Uterus (tissue), 4 donors: ENCODE data around the gene SEMA3D. TPM values are rescaled to one million over a fixed set of nuclear protein-coding genes. Genes with fewer than 3 reads are reported as not detected.

Source experiments
- DNase-seq, 2 donors: peaks; one replicate each; pipeline ENCODE4 v3.0.0-alpha.2; 2019 to 2020
- H3K27ac ChIP-seq, 2 donors: fragments of 200-600 bp; sonication (generic); 1 replicate in 1 of 2; 2 replicates in 1 of 2; pipeline ENCODE4 v1.5.1; 2016 to 2018
- H3K27me3 ChIP-seq, 2 donors: fragments of 200-600 bp; sonication (generic); one replicate each; pipeline ENCODE4 v1.5.1; 2018 to 2019; ENCODE audit warnings: control low read depth in 1 of 2
- H3K36me3 ChIP-seq, 2 donors: fragments of 200-600 bp; sonication (generic); one replicate each; pipeline ENCODE4 v1.5.1; 2019; ENCODE audit warnings: control low read depth in 1 of 2
- H3K4me1 ChIP-seq, 2 donors: fragments of 200-600 bp; sonication (generic); one replicate each; pipeline ENCODE4 v1.5.1; 2018 to 2019; ENCODE audit warnings: control low read depth in 1 of 2
- H3K4me3 ChIP-seq, 2 donors: fragments of 200-600 bp; sonication (generic); 1 replicate in 1 of 2; 2 replicates in 1 of 2; pipeline ENCODE4 v1.5.1; 2018 to 2019; ENCODE audit warnings: mild to moderate bottlenecking in 1 of 2
- H3K9me3 ChIP-seq, 2 donors: fragments of 200-600 bp; sonication (generic); one replicate each; pipeline ENCODE4 v1.5.1; 2019; ENCODE audit warnings: control low read depth in 1 of 2
- POLR2A ChIP-seq, 2 donors: fragments of 450-650 bp; IDR thresholded peaks; one replicate each; pipeline ENCODE4 v1.6.1; 2016; ENCODE audit warnings: antibody characterized with exemption in 2 of 2, mild to moderate bottlenecking in 1 of 2, moderate library complexity in 1 of 2
- intact Hi-C: fragments of 100-400 bp; cut with DNase I; formaldehyde crosslinking; loops from one replicate; pipeline ENCODE4 v1.15.1; 2023; ENCODE audit warnings: low total_unique reads
- total RNA-seq, 4 donors: library from RNA; depleted of rRNA in 3 of 4; stranded (reverse); fragments of >200 nt in 3 of 4; gene quantifications; one replicate each; pipeline versions ENCODE4 v1.1.0 to v1.2.4, GENCODE V29; 2014 to 2023
- TF ChIP-seq, protein P1 (sequence below), 4 experiments: fragments of 200-600 bp in 2 of 4; fragments of 450-650 bp in 2 of 4; sonication (generic) in 2 of 4; IDR thresholded peaks; one replicate each; pipeline ENCODE4 v1.5.1; 2016 to 2019; ENCODE audit warnings: antibody characterized with exemption in 4 of 4, mild to moderate bottlenecking in 2 of 4, moderate library complexity in 1 of 4
- donor health status: DM: yes; HTN: yes; CAD: no.

Gene SEMA3D
- total RNA-seq, 4 donors from 2014 or later = 7.1 to 68.6 (median 20.4) TPM

DNA sequence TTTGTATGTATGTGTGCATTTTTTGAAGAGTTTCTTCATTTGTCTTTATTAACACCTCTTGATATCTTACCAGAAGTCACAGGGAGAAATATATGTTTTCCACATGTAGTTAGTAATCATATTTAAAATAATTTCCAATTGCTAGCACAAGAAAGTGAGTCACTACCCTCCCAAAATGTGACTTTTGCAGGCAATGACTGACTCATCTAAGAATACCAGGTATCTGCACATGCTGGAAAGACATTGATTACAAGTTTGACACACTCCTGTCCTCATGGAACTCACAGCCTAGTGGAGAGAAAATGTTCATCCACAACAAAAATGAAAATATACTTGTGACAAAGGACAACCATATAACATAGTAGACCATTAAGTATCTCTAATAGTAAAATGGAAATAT is 82.9 kb downstream of the SEMA3D start:
- no peaks in the 10 kb centered on the region for H3K9me3 ChIP-seq
- no peaks in the 10 kb centered on the region for H3K27me3 ChIP-seq
- TF ChIP-seq, protein P1, sequence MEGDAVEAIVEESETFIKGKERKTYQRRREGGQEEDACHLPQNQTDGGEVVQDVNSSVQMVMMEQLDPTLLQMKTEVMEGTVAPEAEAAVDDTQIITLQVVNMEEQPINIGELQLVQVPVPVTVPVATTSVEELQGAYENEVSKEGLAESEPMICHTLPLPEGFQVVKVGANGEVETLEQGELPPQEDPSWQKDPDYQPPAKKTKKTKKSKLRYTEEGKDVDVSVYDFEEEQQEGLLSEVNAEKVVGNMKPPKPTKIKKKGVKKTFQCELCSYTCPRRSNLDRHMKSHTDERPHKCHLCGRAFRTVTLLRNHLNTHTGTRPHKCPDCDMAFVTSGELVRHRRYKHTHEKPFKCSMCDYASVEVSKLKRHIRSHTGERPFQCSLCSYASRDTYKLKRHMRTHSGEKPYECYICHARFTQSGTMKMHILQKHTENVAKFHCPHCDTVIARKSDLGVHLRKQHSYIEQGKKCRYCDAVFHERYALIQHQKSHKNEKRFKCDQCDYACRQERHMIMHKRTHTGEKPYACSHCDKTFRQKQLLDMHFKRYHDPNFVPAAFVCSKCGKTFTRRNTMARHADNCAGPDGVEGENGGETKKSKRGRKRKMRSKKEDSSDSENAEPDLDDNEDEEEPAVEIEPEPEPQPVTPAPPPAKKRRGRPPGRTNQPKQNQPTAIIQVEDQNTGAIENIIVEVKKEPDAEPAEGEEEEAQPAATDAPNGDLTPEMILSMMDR (IDR thresholded peaks at IDR 0.05) = no peak
- TF ChIP-seq POLR2A (IDR thresholded peaks at IDR 0.05) = no peak
- no peaks in the 10 kb centered on the region for H3K4me1 ChIP-seq
- no peaks in the 10 kb centered on the region for H3K36me3 ChIP-seq
- no peak for DNase-seq
- H3K27ac ChIP-seq = no peak overlapping the region
- no peak overlapping the region for H3K4me3 ChIP-seq
- intact Hi-C loops = no loop called here

DNA sequence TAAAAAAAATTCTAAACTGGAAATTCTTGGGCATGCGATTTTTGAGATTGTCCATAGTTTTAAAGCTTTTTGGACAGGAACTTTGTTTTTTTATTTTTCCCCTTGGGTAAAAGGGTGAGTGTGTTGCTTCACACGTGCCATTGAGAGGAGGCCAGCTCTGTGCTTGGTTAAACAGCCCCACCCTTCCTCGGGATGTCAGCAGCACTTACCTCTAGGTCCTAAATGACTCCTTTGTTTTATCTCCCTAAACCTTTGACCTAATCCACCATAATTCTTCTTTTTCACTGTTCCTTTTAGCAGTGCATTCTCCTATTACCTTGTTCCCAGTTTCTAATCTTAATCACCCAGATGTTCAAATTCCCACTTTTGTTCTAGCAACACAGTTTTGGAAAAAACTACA is 83.5 kb downstream of the SEMA3D start:
- H3K4me3 ChIP-seq = no peak overlapping the region
- no peaks in the 10 kb centered on the region for H3K4me1 ChIP-seq
- no peak for TF ChIP-seq POLR2A (IDR thresholded peaks at IDR 0.05)
- TF ChIP-seq, protein P1 (IDR thresholded peaks at IDR 0.05) = no peak
- H3K36me3 ChIP-seq = no peaks in the 10 kb centered on the region
- H3K9me3 ChIP-seq = no peaks in the 10 kb centered on the region
- peak in 1 of 2 donors; percentile 24 for DNase-seq
- intact Hi-C loops = no loop called here
- H3K27me3 ChIP-seq = no peaks in the 10 kb centered on the region
- no peak overlapping the region for H3K27ac ChIP-seq

- no peak for TF ChIP-seq POLR2A (IDR thresholded peaks at IDR 0.05)
- TF ChIP-seq, protein P1 (IDR thresholded peaks at IDR 0.05) = no peak
- intact Hi-C loops = no loop called here
- H3K4me1 ChIP-seq = no peaks in the 10 kb centered on the region
These were observed 84.0 kb downstream of the SEMA3D start for GRCh38 chr7:85102813-85103350.

GRCh38 chr7:85101347-85101746 is 85.5 kb downstream of the SEMA3D start:
- intact Hi-C loops = no loop called here
- no peak for TF ChIP-seq POLR2A (IDR thresholded peaks at IDR 0.05)
- TF ChIP-seq, protein P1 (IDR thresholded peaks at IDR 0.05) = no peak
- H3K9me3 ChIP-seq = no peaks in the 10 kb centered on the region

More at GRCh38 chr7:85102813-85103350, 84.0 kb downstream of the SEMA3D start:
- H3K9me3 ChIP-seq = no peaks in the 10 kb centered on the region
- peak overlapping the region in 1 of 2 donors; percentile 8 for H3K27ac ChIP-seq
- no peaks in the 10 kb centered on the region for H3K36me3 ChIP-seq
- DNase-seq = no peak
- no peaks in the 10 kb centered on the region for H3K27me3 ChIP-seq
- no peak overlapping the region for H3K4me3 ChIP-seq

DNA sequence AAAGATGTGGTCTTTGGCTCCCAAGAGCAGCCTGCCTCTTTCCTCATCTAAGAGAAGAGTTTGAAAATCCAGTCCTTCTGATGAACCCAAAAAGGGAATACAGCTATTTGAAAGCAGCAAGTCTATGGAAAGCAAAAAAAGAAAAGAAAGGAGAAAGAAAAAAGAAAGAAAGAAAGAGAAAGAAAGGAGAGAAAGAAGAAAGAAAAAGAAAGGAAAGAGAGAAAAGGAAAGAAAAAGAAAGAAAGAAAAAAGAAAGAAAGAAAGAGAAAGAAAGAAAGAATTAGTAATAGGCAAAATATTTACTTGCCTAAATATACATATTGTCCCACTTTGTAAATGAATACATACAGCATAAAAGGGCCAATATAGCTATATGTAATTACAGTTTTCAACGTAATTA is 89.0 kb downstream of the SEMA3D start:
- intact Hi-C loops = no loop called here
- Histone ChIP-seq H3K4me1 (no peaks in the 10 kb centered on the region), H3K27me3 (no peaks in the 10 kb centered on the region), H3K27ac (no peak overlapping the region), H3K9me3 (no peaks in the 10 kb centered on the region), H3K36me3 (no peaks in the 10 kb centered on the region), H3K4me3 (no peak overlapping the region)
- DNase-seq = no peak
- TF ChIP-seq, protein P1 (IDR thresholded peaks at IDR 0.05) = no peak
- no peak for TF ChIP-seq POLR2A (IDR thresholded peaks at IDR 0.05)

More at GRCh38 chr7:85101347-85101746, 85.5 kb downstream of the SEMA3D start:
- Histone ChIP-seq H3K36me3 (no peaks in the 10 kb centered on the region), H3K4me3 (no peak overlapping the region), H3K4me1 (no peaks in the 10 kb centered on the region), H3K27ac (no peak overlapping the region), H3K27me3 (no peaks in the 10 kb centered on the region)
- no peak for DNase-seq
